IPS DF 4.7 (cell line): ENCODE results near the gene WDR7.
A peak's percentile ranks its signal among the peaks of the same experiment; 100 is the strongest.

Experiments used
- DNase-seq: peaks from one replicate; pipeline ENCODE4 v3.0.0-alpha.2; 2013; ENCODE audit warnings: low spot score; ENCODE audit errors: extremely low read depth

WDR7 gene

GRCh38 chr18:56986829-56987228 is 335.7 kb downstream of the WDR7 start:
- DNase-seq: peak; percentile 64

- DNase-seq: no peak
Observed at GRCh38 chr18:56987236-56987635, 336.1 kb downstream of the WDR7 start.

GRCh38 chr18:56988022-56988421 is 336.9 kb downstream of the WDR7 start:
- no peak for DNase-seq

- DNase-seq: no peak
Observed at GRCh38 chr18:56990678-56991077, 339.5 kb downstream of the WDR7 start.

- no peak for DNase-seq
Observed at GRCh38 chr18:56992777-56993176, 341.6 kb downstream of the WDR7 start.

- DNase-seq: no peak
Observed at GRCh38 chr18:56995579-56996188, 344.5 kb downstream of the WDR7 start.

GRCh38 chr18:56997200-56997599 is 346.0 kb downstream of the WDR7 start:
- no peak for DNase-seq

- DNase-seq: no peak
Observed at GRCh38 chr18:56999823-57000222, 348.7 kb downstream of the WDR7 start.

- DNase-seq: no peak
Observed at GRCh38 chr18:57002627-57003026, 351.5 kb downstream of the WDR7 start.

- DNase-seq: no peak
Observed at GRCh38 chr18:57003342-57003741, 352.2 kb downstream of the WDR7 start.

GRCh38 chr18:57004366-57005121 is 353.4 kb downstream of the WDR7 start:
- DNase-seq: no peak

- DNase-seq: no peak
Observed at GRCh38 chr18:57008001-57008686, 357.0 kb downstream of the WDR7 start.

GRCh38 chr18:57009844-57010243 is 358.7 kb downstream of the WDR7 start:
- DNase-seq: no peak

GRCh38 chr18:57014772-57015413 is 363.7 kb downstream of the WDR7 start:
- no peak for DNase-seq

- no peak for DNase-seq
Observed at GRCh38 chr18:57015451-57015850, 364.3 kb downstream of the WDR7 start.

- DNase-seq: no peak
Observed at GRCh38 chr18:57018845-57019244, 367.7 kb downstream of the WDR7 start.

GRCh38 chr18:57022716-57023115 is 371.6 kb downstream of the WDR7 start:
- no peak for DNase-seq

GRCh38 chr18:57023275-57023882 is 372.2 kb downstream of the WDR7 start:
- DNase-seq: no peak

GRCh38 chr18:57025540-57025939 is 374.4 kb downstream of the WDR7 start:
- no peak for DNase-seq

GRCh38 chr18:57026316-57026715 is 375.2 kb downstream of the WDR7 start:
- DNase-seq: no peak

GRCh38 chr18:57027190-57027708 is 376.1 kb downstream of the WDR7 start:
- no peak for DNase-seq
